Measurements from ENCODE around the gene CCDC187. TPM values are rescaled to one million over a fixed set of nuclear protein-coding genes. Genes with fewer than 3 reads are reported as not detected.

The CCDC187 gene
- total and polyA plus RNA-seq, 2 of the 8 experiments (the other 6 are each of a cell fraction or from before 2014, with no cell fraction given): 0.02 TPM; not detected in 1

DNA sequence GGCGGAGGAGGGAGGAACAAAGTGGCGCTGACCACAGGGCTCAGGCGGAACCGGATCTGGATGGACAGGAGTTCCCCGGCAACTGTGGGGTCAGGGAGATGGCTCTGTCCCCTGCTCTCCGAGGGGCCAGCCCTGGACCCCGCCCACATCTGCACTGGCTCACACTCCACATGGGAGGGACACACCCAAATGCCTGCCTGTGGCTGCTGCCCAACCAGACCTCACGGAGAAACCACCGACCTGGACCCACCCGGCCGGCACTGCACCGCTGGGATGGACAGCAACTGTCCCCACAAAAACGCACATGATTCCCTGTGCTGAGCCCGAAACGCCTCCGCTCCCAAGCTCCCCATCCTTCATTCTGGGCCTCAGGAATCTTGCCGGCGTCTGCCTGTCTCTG, 4.8 kb downstream of the CCDC187 start:
- H2BK120ac ChIP-seq (replicated peaks; ENCODE audit: low read depth, low read length): no peak overlapping the region
- no peak overlapping the region for H3K4ac ChIP-seq (replicated peaks; ENCODE audit: insufficient read length, low read depth, low read length)
- H2AFZ ChIP-seq (ENCODE audit: low read length): no peak overlapping the region
- H3K56ac ChIP-seq (replicated peaks; ENCODE audit: insufficient read length, low read depth, low read length): no peak overlapping the region
- no peak overlapping the region for H2BK20ac ChIP-seq (ENCODE audit: low read length)
- H2AK5ac ChIP-seq (ENCODE audit: low read depth, low read length): no peak overlapping the region
- peak overlapping the region; percentile 51; the same call in 1 of the 2 replicates for H4K8ac ChIP-seq (ENCODE audit: extremely low read depth, insufficient read depth, low read length)
- H2BK5ac ChIP-seq (ENCODE audit: low read depth, low read length): no peak overlapping the region
- H4K5ac ChIP-seq (ENCODE audit: insufficient read length, low read depth, low read length): no peak overlapping the region
- no peaks in the 10 kb centered on the region for H3K36me3 ChIP-seq (ENCODE audit: control insufficient read depth in 2 of 4, insufficient read depth in 4 of 4, low read length in 3 of 4)
- H3K4me2 ChIP-seq (ENCODE audit: insufficient read depth in 1 of 2, low read depth in 2 of 2, low read length in 2 of 2): no peak overlapping the region
- no peak overlapping the region for H3K14ac ChIP-seq (ENCODE audit: insufficient read length)
- H3K18ac ChIP-seq (ENCODE audit: extremely low read depth, low read length): no peak overlapping the region
- H3K4me1 ChIP-seq (replicated peaks in 1 of 4; ENCODE audit: control insufficient read depth in 3 of 4, insufficient read depth in 4 of 4, low read length in 3 of 4): no peaks in the 10 kb centered on the region; a peak in 1 of 7 replicates
- no peak for TF ChIP-seq EZH2 (IDR thresholded peaks at IDR 0.05; ENCODE audit: low read depth, low read length, severe bottlenecking)
- no peak for TF ChIP-seq POLR2A (IDR thresholded peaks at IDR 0.05; ENCODE audit: control extremely low read depth in 1 of 2, low read depth in 2 of 2, low read length in 2 of 2)
- no peak for TF ChIP-seq RBBP5 (IDR thresholded peaks at IDR 0.05; ENCODE audit: borderline replicate concordance, low read depth, low read length)
- no peak overlapping the region for H4K91ac ChIP-seq (replicated peaks; ENCODE audit: insufficient read length, low read length)
- H3K27me3 ChIP-seq (replicated peaks in 1 of 4; ENCODE audit: control insufficient read depth in 3 of 4, extremely low read depth in 1 of 4, insufficient read depth in 3 of 4, low read length in 3 of 4): no peaks in the 10 kb centered on the region
- POLR2A ChIA-PET (ENCODE audit: partially characterized antibody): no interaction called here
- CTCF ChIA-PET (ENCODE audit: partially characterized antibody): interaction anchor here (0.9 to 2.7 kb wide), 4 partner anchors 9 to 129 kb away, joined by 3 to 11 read pairs (median 4); no protein-coding TSS in a partner anchor
- H2BK15ac ChIP-seq (ENCODE audit: low read length): no peak overlapping the region
- H3K4me3 ChIP-seq (ENCODE audit: extremely low read depth in 1 of 4, insufficient read depth in 2 of 4, low read depth in 3 of 4, low read length in 4 of 4): no peak overlapping the region
- H3K79me1 ChIP-seq (ENCODE audit: low read depth, low read length): no peaks in the 10 kb centered on the region
- DNase-seq (ENCODE audit: low read depth in 1 of 2, low spot score in 2 of 2) (no peak), FAIRE-seq (no peak)
- H3K9ac ChIP-seq (replicated peaks in 1 of 4; ENCODE audit: extremely low read depth in 1 of 4, low read depth in 3 of 4, low read length in 3 of 4): no peak overlapping the region
- no peaks in the 10 kb centered on the region for H3K79me2 ChIP-seq (ENCODE audit: control insufficient read depth in 1 of 2, insufficient read depth in 2 of 2, low read length in 2 of 2)
- no peak overlapping the region for H3K27ac ChIP-seq (ENCODE audit: low read depth, low read length)
- WGBS, 2 experiments (ENCODE audit: extremely low coverage in 1 of 2, insufficient coverage in 1 of 2, insufficient read length in 1 of 2, insufficient replicate concordance in 2 of 2, low coverage in 1 of 2, low lambda C conversion rate in 2 of 2, missing lambda C conversion rate in 1 of 2): 91% methylated on average over 15 of the region's 18 CpGs; no CpG with 5 or more reads in 1 of the 2 experiments
- no peak overlapping the region for H2BK12ac ChIP-seq (ENCODE audit: low read depth, low read length)
- no peak overlapping the region for H3K23ac ChIP-seq (ENCODE audit: insufficient read length)
- H3K9me3 ChIP-seq (ENCODE audit: insufficient read depth in 2 of 2, low read depth in 1 of 2, low read length in 1 of 2): no peaks in the 10 kb centered on the region; a peak in 1 of 4 replicates
- peaks cover 0 to 3% of the 10 kb centered on the region in 2 experiments for H4K20me1 ChIP-seq (replicated peaks in 1 of 2; ENCODE audit: control insufficient read depth in 1 of 2, insufficient read depth in 2 of 2, low read length in 2 of 2)
- H3K23me2 ChIP-seq (ENCODE audit: low read depth, low read length): 0 out of 2 replicates have a peak, but pooled peaks cover under 1% of the 10 kb centered on the region
